B cell (primary cell): ENCODE results near the gene IL17B. TPM values are rescaled to one million over a fixed set of nuclear protein-coding genes. Genes with fewer than 3 reads are reported as not detected.

Experiments used
- ATAC-seq: fragments of 200-7000 bp; cut with Tn5 transposase; one replicate; pipeline ENCODE4 v1.10.0; 2021; ENCODE audit warnings: low read depth, mild to moderate bottlenecking, moderate number of reproducible peaks, moderate library complexity
- CTCF ChIA-PET: fragments of 350-600 bp; sonication (Branson Sonifier 250); formaldehyde crosslinking; loops from one replicate; lab custom pipeline; 2021; ENCODE audit warnings: antibody characterized with exemption, inconsistent platforms; lab: Charles Lee
- POLR2A ChIA-PET: fragments of 350-600 bp; sonication (Branson Sonifier 250); formaldehyde crosslinking; loops from one replicate; lab custom pipeline; 2021; ENCODE audit warnings: antibody characterized with exemption; lab: Charles Lee
- DNase-seq: peaks from one replicate; pipeline ENCODE4 v3.0.0; 2013
- H2AFZ ChIP-seq: 2 replicates; pipeline ENCODE4 v1.6.1; 2012; ENCODE audit warnings: mild to moderate bottlenecking, low read depth, low read length; ENCODE audit not compliant: insufficient read depth, poor library complexity, severe bottlenecking
- H3K27ac ChIP-seq, 2 donors: 1 replicate in 1 of 2; 2 replicates in 1 of 2; pipeline ENCODE4 v1.5.1; 2012 to 2013; ENCODE audit warnings: low read length in 2 of 2, mild to moderate bottlenecking in 2 of 2, moderate library complexity in 1 of 2
- H3K27me3 ChIP-seq, 4 experiments: fragments of 200-600 bp in 1 of 4; sonication (generic) in 1 of 4; replicated peaks in 1 of 4; 1 replicate in 2 of 4; 2 replicates in 2 of 4; pipeline versions ENCODE4 v1.6.1 to v1.7.0; 2013 to 2016; ENCODE audit warnings: low read length in 3 of 4, mild to moderate bottlenecking in 2 of 4, mixed read lengths in 1 of 4, moderate library complexity in 1 of 4; ENCODE audit not compliant: insufficient read depth in 4 of 4, control insufficient read depth in 3 of 4; ENCODE audit errors: control extremely low read depth in 1 of 4
- H3K36me3 ChIP-seq, 2 experiments: replicated peaks in 1 of 2; 1 replicate in 1 of 2; 2 replicates in 1 of 2; pipeline versions ENCODE4 v1.6.1 to v1.7.1; 2013; ENCODE audit warnings: low read length in 1 of 2; ENCODE audit not compliant: insufficient read depth in 2 of 2, control insufficient read depth in 1 of 2; ENCODE audit errors: control extremely low read depth in 1 of 2, extremely low read depth in 1 of 2
- H3K4me1 ChIP-seq, 2 donors: fragments of 200-600 bp in 1 of 2; sonication (generic) in 1 of 2; 1 replicate in 1 of 2; 2 replicates in 1 of 2; pipeline versions ENCODE4 v1.5.1 to v1.6.1; 2013 to 2017; ENCODE audit warnings: low read length in 2 of 2; ENCODE audit not compliant: control insufficient read depth in 2 of 2, insufficient read depth in 2 of 2
- H3K4me2 ChIP-seq: replicated peaks from 2 replicates; pipeline ENCODE3; 2012; ENCODE audit warnings: mild to moderate bottlenecking, low read depth, low read length; ENCODE audit not compliant: poor library complexity, severe bottlenecking
- H3K4me3 ChIP-seq, 5 experiments: fragments of 200-600 bp in 1 of 5; sonication (generic) in 1 of 5; 1 replicate in 3 of 5; 2 replicates in 2 of 5; pipeline versions ENCODE4 v1.5.1 to v1.7.0; 2011 to 2016; ENCODE audit warnings: low read length in 4 of 5, mild to moderate bottlenecking in 4 of 5, low read depth in 2 of 5, control low read depth in 1 of 5, moderate library complexity in 1 of 5; ENCODE audit not compliant: insufficient read depth in 1 of 5; ENCODE audit errors: control extremely low read depth in 1 of 5, extremely low read depth in 1 of 5
- H3K79me2 ChIP-seq: fragments of 200-600 bp; sonication (generic); one replicate; pipeline ENCODE4 v1.6.0; 2016; ENCODE audit warnings: low read length; ENCODE audit not compliant: control insufficient read depth, insufficient read depth
- H3K9ac ChIP-seq: fragments of 200-600 bp; sonication (generic); 2 replicates; pipeline ENCODE4 v1.6.1; 2017; ENCODE audit warnings: mild to moderate bottlenecking, low read length, moderate library complexity
- H3K9me3 ChIP-seq, 3 donors: one replicate each; pipeline versions ENCODE4 v1.6.1 to v1.7.1; 2013; ENCODE audit warnings: low read length in 2 of 3; ENCODE audit not compliant: control insufficient read depth in 2 of 3, insufficient read depth in 1 of 3; ENCODE audit errors: control extremely low read depth in 1 of 3
- H4K20me1 ChIP-seq: 2 replicates; pipeline ENCODE4 v1.6.0; 2012; ENCODE audit warnings: mild to moderate bottlenecking, low read length; ENCODE audit not compliant: insufficient read depth, control insufficient read depth, poor library complexity, severe bottlenecking
- H3K27ac Mint-ChIP-seq: one replicate; pipeline ENCODE4 v1.8.0; 2021; ENCODE audit warnings: mixed read lengths
- H3K27me3 Mint-ChIP-seq: one replicate; pipeline ENCODE4 v1.8.0; 2021; ENCODE audit warnings: mixed read lengths
- H3K4me1 Mint-ChIP-seq: one replicate; pipeline ENCODE4 v1.8.0; 2021; ENCODE audit warnings: mixed read lengths
- H3K4me3 Mint-ChIP-seq: one replicate; pipeline ENCODE4 v1.8.0; 2021; ENCODE audit warnings: mixed read lengths
- H3K9me3 Mint-ChIP-seq: one replicate; pipeline ENCODE4 v1.8.0; 2022; ENCODE audit warnings: mixed read lengths; ENCODE audit not compliant: insufficient read depth
- EZH2 ChIP-seq: IDR thresholded peaks from 2 replicates; pipeline ENCODE4 v1.6.1; 2012; ENCODE audit warnings: borderline replicate concordance, low read depth, mild to moderate bottlenecking, moderate library complexity, low read length; ENCODE audit not compliant: insufficient read depth, poor library complexity, severe bottlenecking
- WGBS: methylation state at CpG from one replicate; pipeline ENCODE4 v1.1.5; 2013; ENCODE audit warnings: missing lambda C conversion rate; ENCODE audit not compliant: insufficient coverage; 5-methylcytosine and 5-hydroxymethylcytosine counted together
- intact Hi-C: fragments of 100-400 bp; cut with micrococcal nuclease; formaldehyde crosslinking; loops from one replicate; pipeline ENCODE4 v1.10.0; 2022
- polyA plus RNA-seq: library from polyadenylated mRNA; depleted of rRNA; stranded (reverse); fragments of >200 nt; gene quantifications from 2 replicates; pipeline ENCODE4 v1.2.3, GENCODE V29; 2012
- total RNA-seq, 2 donors: library from RNA; stranded (reverse); fragments of 120-200 nt in 1 of 2; gene quantifications; 1 replicate in 1 of 2; 2 replicates in 1 of 2; pipeline versions ENCODE4 v1.2.3 to v1.2.4, GENCODE V29; 2013 to 2022
- TF ChIP-seq, protein P1 (sequence below): fragments of 200-600 bp; IDR thresholded peaks from one replicate; pipeline ENCODE4 v1.8.0; 2022; ENCODE audit warnings: antibody characterized with exemption, mild to moderate bottlenecking

The IL17B gene
- total and polyA plus RNA-seq, 2 donors (not counting 1 experiment from before 2014, with no cell fraction given): not detected

DNA sequence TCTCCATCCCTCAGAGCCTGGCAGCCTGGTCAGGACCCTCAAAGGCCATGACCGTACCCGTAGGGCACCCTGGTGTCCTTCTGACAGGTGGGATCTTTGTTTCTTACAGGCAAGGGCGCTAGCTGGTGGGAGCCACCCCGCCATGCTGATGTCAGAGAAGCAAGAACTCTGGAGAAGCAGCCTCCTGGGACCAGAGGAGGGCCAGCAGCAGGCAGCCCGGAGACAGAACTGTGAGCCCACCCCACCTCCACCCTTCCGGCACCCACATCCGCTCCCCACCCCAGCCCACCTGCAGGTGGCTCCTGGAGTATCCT is 42.2 kb upstream of the IL17B start:
- CTCF ChIA-PET: no interaction called here
- Histone ChIP-seq H3K36me3 (no peaks in the 10 kb centered on the region), H3K9ac (no peak overlapping the region)

GRCh38 chr5:149420545-149421371 is 41.7 kb upstream of the IL17B start:
- Histone ChIP-seq H3K4me3 (no peak overlapping the region), H2AFZ (no peak overlapping the region), H4K20me1 (no peaks in the 10 kb centered on the region), H3K36me3 (no peaks in the 10 kb centered on the region), H3K4me2 (no peak overlapping the region), H3K27ac (no peak overlapping the region), H3K79me2 (no peaks in the 10 kb centered on the region), H3K4me1 (no peaks in the 10 kb centered on the region), H3K27me3 (peaks cover 0 to 7% (median 1%) of the 10 kb centered on the region in 4 experiments), H3K9ac (no peak overlapping the region), H3K9me3 (no peaks in the 10 kb centered on the region)
- intact Hi-C loops: no loop called here
- ChIA-PET POLR2A (interaction anchor here (0.6 kb wide), 1 partner anchor 1267 kb away, joined by 10 read pairs; no protein-coding TSS in a partner anchor), CTCF (interaction anchor here (1.5 kb wide), 1 partner anchor 19 kb away, joined by 3 read pairs; no protein-coding TSS in a partner anchor)
- Mint-ChIP-seq H3K9me3 (no peaks in the 10 kb centered on the region), H3K27me3 (peaks cover 29% of the 10 kb centered on the region), H3K27ac (no peak overlapping the region), H3K4me3 (no peak overlapping the region), H3K4me1 (no peaks in the 10 kb centered on the region)
- DNase-seq (no peak), ATAC-seq (no peak)
- TF ChIP-seq EZH2: no peak
- TF ChIP-seq, protein P1, sequence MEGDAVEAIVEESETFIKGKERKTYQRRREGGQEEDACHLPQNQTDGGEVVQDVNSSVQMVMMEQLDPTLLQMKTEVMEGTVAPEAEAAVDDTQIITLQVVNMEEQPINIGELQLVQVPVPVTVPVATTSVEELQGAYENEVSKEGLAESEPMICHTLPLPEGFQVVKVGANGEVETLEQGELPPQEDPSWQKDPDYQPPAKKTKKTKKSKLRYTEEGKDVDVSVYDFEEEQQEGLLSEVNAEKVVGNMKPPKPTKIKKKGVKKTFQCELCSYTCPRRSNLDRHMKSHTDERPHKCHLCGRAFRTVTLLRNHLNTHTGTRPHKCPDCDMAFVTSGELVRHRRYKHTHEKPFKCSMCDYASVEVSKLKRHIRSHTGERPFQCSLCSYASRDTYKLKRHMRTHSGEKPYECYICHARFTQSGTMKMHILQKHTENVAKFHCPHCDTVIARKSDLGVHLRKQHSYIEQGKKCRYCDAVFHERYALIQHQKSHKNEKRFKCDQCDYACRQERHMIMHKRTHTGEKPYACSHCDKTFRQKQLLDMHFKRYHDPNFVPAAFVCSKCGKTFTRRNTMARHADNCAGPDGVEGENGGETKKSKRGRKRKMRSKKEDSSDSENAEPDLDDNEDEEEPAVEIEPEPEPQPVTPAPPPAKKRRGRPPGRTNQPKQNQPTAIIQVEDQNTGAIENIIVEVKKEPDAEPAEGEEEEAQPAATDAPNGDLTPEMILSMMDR: no peak
- 88% methylated on average over 17 of the region's 18 CpGs for WGBS

More for the DNA sequence above, 42.2 kb upstream of the IL17B start:
- Mint-ChIP-seq H3K9me3 (no peaks in the 10 kb centered on the region), H3K4me3 (no peak overlapping the region), H3K27ac (no peak overlapping the region), H3K4me1 (no peaks in the 10 kb centered on the region), H3K27me3 (peaks cover 26% of the 10 kb centered on the region)
- no peak for TF ChIP-seq EZH2
- TF ChIP-seq, protein P1: no peak
- no peak overlapping the region for H2AFZ ChIP-seq
- H3K27ac ChIP-seq: no peak overlapping the region
- DNase-seq: no peak
- H3K9me3 ChIP-seq: no peaks in the 10 kb centered on the region
- intact Hi-C loops: no loop called here
- H4K20me1 ChIP-seq: no peaks in the 10 kb centered on the region
- H3K79me2 ChIP-seq: no peaks in the 10 kb centered on the region
- no peaks in the 10 kb centered on the region for H3K4me1 ChIP-seq
- 78% methylated on average over 5 of the region's 7 CpGs for WGBS
- H3K4me3 ChIP-seq: no peak overlapping the region
- H3K27me3 ChIP-seq: peaks cover 0 to 7% (median 1%) of the 10 kb centered on the region in 4 experiments
- no peak overlapping the region for H3K4me2 ChIP-seq
- ATAC-seq: no peak
- POLR2A ChIA-PET: no interaction called here
